ENCODE results near the gene LRMDA. TPM values are rescaled to one million over a fixed set of nuclear protein-coding genes. Genes with fewer than 3 reads are reported as not detected.

LRMDA gene
- total RNA-seq, 1 donor from 2014 or later, result 0.19 TPM

DNA sequence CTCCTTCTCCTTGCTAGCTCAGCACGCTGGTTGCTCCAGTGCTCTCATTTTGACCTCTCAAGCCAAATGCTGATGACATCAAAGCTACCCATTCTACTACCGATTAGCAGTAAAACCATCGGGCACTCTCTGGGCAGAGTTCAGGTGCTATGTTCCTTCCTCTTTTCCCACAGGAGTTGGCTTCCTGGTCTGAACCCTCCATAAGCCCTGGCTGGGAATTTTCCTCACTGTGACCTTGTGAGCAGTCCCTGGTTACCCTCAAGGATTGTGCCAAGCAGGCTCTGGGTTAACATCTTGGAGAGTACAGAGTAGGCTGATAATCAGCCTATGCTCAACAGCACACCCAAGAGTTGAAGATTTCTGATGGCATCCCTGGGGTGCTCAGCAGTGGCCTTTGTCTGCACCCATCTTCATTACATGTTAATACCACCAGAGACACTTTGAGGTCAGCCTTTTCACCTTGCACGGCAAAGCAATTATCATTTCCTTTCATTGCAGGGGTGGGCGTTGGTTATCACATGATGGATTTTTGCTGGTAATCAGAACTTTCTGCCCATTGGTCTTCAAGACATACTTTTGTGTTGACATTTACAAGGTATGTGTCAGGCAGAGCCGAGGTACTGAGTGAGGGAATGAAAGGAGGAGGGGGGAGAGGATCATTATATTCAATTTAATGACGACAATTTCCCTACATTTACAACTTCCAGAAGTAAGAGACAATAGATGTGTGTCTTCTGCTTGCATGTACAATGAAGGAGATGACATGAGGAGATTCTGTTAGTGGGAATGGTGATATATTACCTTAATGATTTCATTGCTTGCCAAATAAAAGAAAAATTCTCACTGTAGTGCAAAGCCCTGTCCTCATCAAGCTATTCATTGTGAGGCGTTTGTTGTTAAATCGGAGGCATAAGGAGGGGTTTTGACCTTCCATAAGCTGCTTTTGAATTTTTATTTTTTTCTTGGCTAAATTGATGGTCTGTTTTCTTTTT, 452.0 kb downstream of the LRMDA start:
- Mint-ChIP-seq H3K27ac (ENCODE audit: unreplicated experiment) (no peak overlapping the region), H3K4me3 (ENCODE audit: unreplicated experiment) (no peak overlapping the region), H3K36me3 (ENCODE audit: unreplicated experiment) (no peaks in the 10 kb centered on the region), H3K4me1 (ENCODE audit: unreplicated experiment) (no peaks in the 10 kb centered on the region), H3K27me3 (ENCODE audit: unreplicated experiment) (peaks cover 18% of the 10 kb centered on the region), H3K9me3 (ENCODE audit: unreplicated experiment) (no peaks in the 10 kb centered on the region)
- no peak for DNase-seq (ENCODE audit: extremely low spot score, unreplicated experiment)
- no peak for TF ChIP-seq CTCF (IDR thresholded peaks at IDR 0.05)

- H3K27me3 Mint-ChIP-seq (ENCODE audit: unreplicated experiment), result peaks cover 27% of the 10 kb centered on the region
- TF ChIP-seq CTCF (IDR thresholded peaks at IDR 0.05), result no peak
- no peak overlapping the region for H3K4me3 Mint-ChIP-seq (ENCODE audit: unreplicated experiment)
- DNase-seq (ENCODE audit: extremely low spot score, unreplicated experiment), result no peak
- no peak overlapping the region for H3K27ac Mint-ChIP-seq (ENCODE audit: unreplicated experiment)
- H3K36me3 Mint-ChIP-seq (ENCODE audit: unreplicated experiment), result no peaks in the 10 kb centered on the region
- H3K4me1 Mint-ChIP-seq (ENCODE audit: unreplicated experiment), result no peaks in the 10 kb centered on the region
- no peaks in the 10 kb centered on the region for H3K9me3 Mint-ChIP-seq (ENCODE audit: unreplicated experiment)
Observed at GRCh38 chr10:75884808-75885207, 453.4 kb downstream of the LRMDA start.

DNA sequence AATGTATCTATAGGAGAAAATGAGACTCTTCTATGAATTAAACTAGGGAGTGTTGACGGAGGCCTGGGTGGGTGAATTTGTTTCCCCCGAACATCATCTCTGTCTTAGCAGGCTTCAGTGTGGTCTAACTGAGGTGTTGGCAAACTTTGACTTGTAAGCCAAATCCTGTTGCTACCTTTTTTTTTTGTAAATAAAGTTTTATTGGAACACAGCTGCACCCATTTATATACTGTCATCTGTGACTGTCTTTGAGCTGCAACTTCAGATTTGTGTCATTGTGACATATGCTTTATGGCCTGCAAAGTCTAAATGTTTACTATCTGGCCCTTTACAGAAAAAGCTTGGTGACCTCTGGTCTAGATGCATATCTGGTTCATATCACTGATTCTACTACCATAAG, 455.9 kb downstream of the LRMDA start:
- Mint-ChIP-seq H3K4me3 (ENCODE audit: unreplicated experiment) (no peak overlapping the region), H3K27ac (ENCODE audit: unreplicated experiment) (no peak overlapping the region), H3K9me3 (ENCODE audit: unreplicated experiment) (no peaks in the 10 kb centered on the region)

GRCh38 chr10:75887992-75888680, 456.7 kb downstream of the LRMDA start:
- Mint-ChIP-seq H3K4me1 (ENCODE audit: unreplicated experiment) (no peaks in the 10 kb centered on the region), H3K36me3 (ENCODE audit: unreplicated experiment) (no peaks in the 10 kb centered on the region), H3K9me3 (ENCODE audit: unreplicated experiment) (no peaks in the 10 kb centered on the region), H3K27ac (ENCODE audit: unreplicated experiment) (no peak overlapping the region), H3K4me3 (ENCODE audit: unreplicated experiment) (no peak overlapping the region), H3K27me3 (ENCODE audit: unreplicated experiment) (peaks cover 31% of the 10 kb centered on the region)
- DNase-seq (ENCODE audit: extremely low spot score, unreplicated experiment), result peak; percentile 17
- TF ChIP-seq CTCF (IDR thresholded peaks at IDR 0.05), result no peak

More for the DNA sequence above, 455.9 kb downstream of the LRMDA start:
- H3K36me3 Mint-ChIP-seq (ENCODE audit: unreplicated experiment), result no peaks in the 10 kb centered on the region
- no peak for TF ChIP-seq CTCF (IDR thresholded peaks at IDR 0.05)
- no peaks in the 10 kb centered on the region for H3K4me1 Mint-ChIP-seq (ENCODE audit: unreplicated experiment)
- no peak for DNase-seq (ENCODE audit: extremely low spot score, unreplicated experiment)
- H3K27me3 Mint-ChIP-seq (ENCODE audit: unreplicated experiment), result peaks cover 31% of the 10 kb centered on the region

GRCh38 chr10:75889051-75889450, 457.6 kb downstream of the LRMDA start:
- H3K4me3 Mint-ChIP-seq (ENCODE audit: unreplicated experiment), result no peak overlapping the region
- DNase-seq (ENCODE audit: extremely low spot score, unreplicated experiment), result no peak
- H3K27ac Mint-ChIP-seq (ENCODE audit: unreplicated experiment), result no peak overlapping the region
- peaks cover 31% of the 10 kb centered on the region for H3K27me3 Mint-ChIP-seq (ENCODE audit: unreplicated experiment)
- H3K4me1 Mint-ChIP-seq (ENCODE audit: unreplicated experiment), result no peaks in the 10 kb centered on the region
- no peaks in the 10 kb centered on the region for H3K36me3 Mint-ChIP-seq (ENCODE audit: unreplicated experiment)
- no peak for TF ChIP-seq CTCF (IDR thresholded peaks at IDR 0.05)
- no peaks in the 10 kb centered on the region for H3K9me3 Mint-ChIP-seq (ENCODE audit: unreplicated experiment)
